HEK293 (cell line): Measurements from ENCODE around the gene CUL1.

ENCODE experiments used
- KLF16 ChIP-seq: fragments of 450-650 bp; formaldehyde crosslinking; IDR thresholded peaks from 2 replicates; pipeline ENCODE4 v1.5.1; 2017; ENCODE audit warnings: missing biosample characterization, missing genetic modification characterization
- TCF7L2 ChIP-seq: IDR thresholded peaks from 2 replicates; pipeline ENCODE4 v1.6.1; 2011; ENCODE audit warnings: low read depth, mild to moderate bottlenecking, inconsistent platforms, low read length, moderate library complexity, borderline replicate concordance
- ZNF121 ChIP-seq: fragments of 450-650 bp; formaldehyde crosslinking; IDR thresholded peaks from 2 replicates; pipeline ENCODE4 v1.5.1; 2016; ENCODE audit warnings: missing biosample characterization, missing genetic modification characterization
- ZNF24 ChIP-seq: fragments of 450-650 bp; formaldehyde crosslinking; IDR thresholded peaks from 2 replicates; pipeline ENCODE4 v1.5.1; 2016; ENCODE audit warnings: missing biosample characterization, missing genetic modification characterization
- ZNF350 ChIP-seq: fragments of 450-650 bp; formaldehyde crosslinking; IDR thresholded peaks from 2 replicates; pipeline ENCODE4 v1.5.0; 2017; ENCODE audit warnings: missing biosample characterization, mild to moderate bottlenecking, missing genetic modification characterization
- TF ChIP-seq, protein P1 (sequence below): fragments of 450-650 bp; formaldehyde crosslinking; IDR thresholded peaks from 2 replicates; pipeline ENCODE4 v1.5.1; 2016; ENCODE audit warnings: missing biosample characterization, missing genetic modification characterization
- TF ChIP-seq, protein P2 (sequence below): sonication (generic); formaldehyde crosslinking; IDR thresholded peaks from 2 replicates; pipeline ENCODE4 v1.8.1; 2022; ENCODE audit warnings: mild to moderate bottlenecking, moderate library complexity, missing genetic modification reagents

GRCh38 chr7:148684289-148684830 is 14.3 kb upstream of the CUL1 start:
- TF ChIP-seq, protein P1, sequence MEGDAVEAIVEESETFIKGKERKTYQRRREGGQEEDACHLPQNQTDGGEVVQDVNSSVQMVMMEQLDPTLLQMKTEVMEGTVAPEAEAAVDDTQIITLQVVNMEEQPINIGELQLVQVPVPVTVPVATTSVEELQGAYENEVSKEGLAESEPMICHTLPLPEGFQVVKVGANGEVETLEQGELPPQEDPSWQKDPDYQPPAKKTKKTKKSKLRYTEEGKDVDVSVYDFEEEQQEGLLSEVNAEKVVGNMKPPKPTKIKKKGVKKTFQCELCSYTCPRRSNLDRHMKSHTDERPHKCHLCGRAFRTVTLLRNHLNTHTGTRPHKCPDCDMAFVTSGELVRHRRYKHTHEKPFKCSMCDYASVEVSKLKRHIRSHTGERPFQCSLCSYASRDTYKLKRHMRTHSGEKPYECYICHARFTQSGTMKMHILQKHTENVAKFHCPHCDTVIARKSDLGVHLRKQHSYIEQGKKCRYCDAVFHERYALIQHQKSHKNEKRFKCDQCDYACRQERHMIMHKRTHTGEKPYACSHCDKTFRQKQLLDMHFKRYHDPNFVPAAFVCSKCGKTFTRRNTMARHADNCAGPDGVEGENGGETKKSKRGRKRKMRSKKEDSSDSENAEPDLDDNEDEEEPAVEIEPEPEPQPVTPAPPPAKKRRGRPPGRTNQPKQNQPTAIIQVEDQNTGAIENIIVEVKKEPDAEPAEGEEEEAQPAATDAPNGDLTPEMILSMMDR (tag by site-specific recombination), result no peak
- TF ChIP-seq KLF16 (no peak), ZNF121 (tag by site-specific recombination) (no peak), TCF7L2 (no peak), ZNF24 (no peak), ZNF350 (tag by site-specific recombination) (no peak)
- TF ChIP-seq, protein P2, sequence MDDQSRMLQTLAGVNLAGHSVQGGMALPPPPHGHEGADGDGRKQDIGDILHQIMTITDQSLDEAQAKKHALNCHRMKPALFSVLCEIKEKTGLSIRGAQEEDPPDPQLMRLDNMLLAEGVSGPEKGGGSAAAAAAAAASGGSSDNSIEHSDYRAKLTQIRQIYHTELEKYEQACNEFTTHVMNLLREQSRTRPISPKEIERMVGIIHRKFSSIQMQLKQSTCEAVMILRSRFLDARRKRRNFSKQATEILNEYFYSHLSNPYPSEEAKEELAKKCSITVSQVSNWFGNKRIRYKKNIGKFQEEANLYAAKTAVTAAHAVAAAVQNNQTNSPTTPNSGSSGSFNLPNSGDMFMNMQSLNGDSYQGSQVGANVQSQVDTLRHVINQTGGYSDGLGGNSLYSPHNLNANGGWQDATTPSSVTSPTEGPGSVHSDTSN, result no peak
